ENCODE data around the gene GCGR. TPM values are rescaled to one million over a fixed set of nuclear protein-coding genes. Genes with fewer than 3 reads are reported as not detected.

Gene GCGR
- total RNA-seq: not detected

DNA sequence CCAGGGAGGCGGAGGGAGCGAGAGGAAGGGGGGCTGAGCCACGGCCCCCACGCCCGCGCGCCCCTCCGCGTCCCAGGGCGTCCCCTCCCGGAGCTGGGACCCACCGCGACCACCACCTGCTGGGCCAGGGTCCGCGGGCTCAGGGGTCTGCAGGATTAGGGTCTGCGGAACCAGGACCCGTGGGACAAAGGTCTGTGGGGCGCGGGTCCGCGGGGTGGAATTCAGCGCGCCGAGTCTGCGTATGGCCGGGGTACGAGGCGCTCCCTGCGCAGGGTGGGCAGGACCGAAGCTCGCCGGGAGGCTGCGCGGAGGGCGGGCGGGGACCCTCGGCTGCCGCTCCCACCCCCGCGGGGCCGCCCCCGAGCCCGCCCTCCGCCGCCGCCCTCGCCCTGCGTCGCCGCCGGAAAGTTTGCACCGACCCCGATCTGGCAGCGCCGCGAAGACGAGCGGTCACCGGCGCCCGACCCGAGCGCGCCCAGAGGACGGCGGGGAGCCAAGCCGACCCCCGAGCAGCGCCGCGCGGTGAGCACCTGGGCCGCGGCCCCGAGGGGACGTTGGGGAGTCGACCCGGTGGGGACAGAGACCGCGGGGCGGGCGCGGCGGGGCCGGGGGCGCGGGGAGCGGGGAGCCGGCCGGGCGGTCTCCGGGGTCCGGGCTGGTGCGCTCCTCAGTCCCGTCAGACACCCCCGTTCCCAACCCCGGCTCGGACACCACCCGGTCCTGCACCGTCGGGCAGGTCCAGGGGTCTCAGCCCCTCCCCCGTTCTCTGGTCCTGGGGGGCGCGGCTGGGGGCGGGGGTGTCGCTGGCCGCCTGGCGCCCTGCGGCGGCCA lies at the start of gene GCGR:
Gene GCGR (plus strand): TSS at position 423 of the 831 bp plus-strand sequence. CDS start 4,869 bp downstream, outside the sequence.
- H3K36me3 Mint-ChIP-seq (ENCODE audit: low read depth): no peaks in the 10 kb centered on the region
- H3K4me1 Mint-ChIP-seq: no peaks in the 10 kb centered on the region
- H3K9me3 Mint-ChIP-seq: no peaks in the 10 kb centered on the region
- ChIA-PET CTCF (no interaction called here), POLR2A (no interaction called here)
- peaks cover 34% of the 10 kb centered on the region for H3K27me3 Mint-ChIP-seq
- no peak within 1 kb of the TSS for H3K27ac Mint-ChIP-seq
- DNase-seq: no peak
- H3K4me3 Mint-ChIP-seq: no peak within 1 kb of the TSS

DNA sequence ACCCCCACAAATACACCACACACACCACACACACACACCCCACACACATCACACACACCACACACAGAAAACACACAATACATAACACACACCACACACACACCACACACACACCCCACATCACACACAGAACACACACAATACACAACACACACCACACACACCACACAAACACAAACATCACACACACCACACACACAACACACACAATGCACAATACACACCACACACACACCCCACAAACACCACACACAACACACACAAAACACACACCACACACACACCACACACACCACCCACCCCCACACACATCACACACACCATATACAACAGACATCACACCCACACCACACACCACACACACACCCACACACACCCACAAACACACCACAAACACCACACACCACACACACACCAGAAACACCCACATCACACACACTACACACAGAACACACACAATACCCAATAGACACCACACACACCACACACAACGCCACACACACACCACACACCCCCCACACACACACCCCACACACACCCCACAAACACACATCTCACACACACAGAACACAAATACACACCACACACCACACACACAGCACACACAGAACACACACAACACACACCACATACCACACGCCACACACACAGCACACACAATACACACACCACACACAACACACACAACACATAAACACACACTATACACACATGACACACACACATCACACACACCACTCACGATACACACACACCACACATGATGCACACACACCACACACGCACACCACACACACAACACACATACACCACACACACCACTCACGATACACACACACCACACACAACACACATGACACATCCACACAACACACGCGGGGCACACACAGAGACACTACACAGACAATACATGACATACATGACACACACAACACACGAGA lies 11.0 kb upstream of the GCGR start:
- Mint-ChIP-seq H3K4me1 (no peaks in the 10 kb centered on the region), H3K27ac (no peak overlapping the region), H3K36me3 (ENCODE audit: low read depth) (no peaks in the 10 kb centered on the region), H3K4me3 (no peak overlapping the region), H3K9me3 (no peaks in the 10 kb centered on the region), H3K27me3 (no peaks in the 10 kb centered on the region)
- ChIA-PET POLR2A (no interaction called here), CTCF (no interaction called here)
- no peak for DNase-seq

DNA sequence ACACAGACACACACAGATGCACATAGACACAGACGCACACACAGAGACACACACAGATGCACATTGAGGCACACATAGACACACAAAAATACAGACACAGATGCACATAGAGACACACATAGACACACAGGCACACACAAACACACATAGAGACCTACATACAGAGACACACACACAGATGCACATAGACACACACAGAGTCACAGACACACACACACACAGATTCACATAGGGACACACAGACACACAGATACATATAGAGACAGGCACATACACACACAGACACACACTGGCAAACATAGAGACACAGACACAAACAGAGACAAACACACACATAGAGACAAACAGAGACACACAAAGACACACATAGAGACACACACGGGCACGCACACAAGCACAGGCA lies 9.9 kb upstream of the GCGR start:
- no peak for DNase-seq
- ChIA-PET POLR2A (no interaction called here), CTCF (no interaction called here)
- Mint-ChIP-seq H3K4me3 (no peak overlapping the region), H3K36me3 (ENCODE audit: low read depth) (no peaks in the 10 kb centered on the region), H3K4me1 (no peaks in the 10 kb centered on the region), H3K27ac (no peak overlapping the region), H3K9me3 (no peaks in the 10 kb centered on the region), H3K27me3 (peaks cover under 1% of the 10 kb centered on the region)

DNA sequence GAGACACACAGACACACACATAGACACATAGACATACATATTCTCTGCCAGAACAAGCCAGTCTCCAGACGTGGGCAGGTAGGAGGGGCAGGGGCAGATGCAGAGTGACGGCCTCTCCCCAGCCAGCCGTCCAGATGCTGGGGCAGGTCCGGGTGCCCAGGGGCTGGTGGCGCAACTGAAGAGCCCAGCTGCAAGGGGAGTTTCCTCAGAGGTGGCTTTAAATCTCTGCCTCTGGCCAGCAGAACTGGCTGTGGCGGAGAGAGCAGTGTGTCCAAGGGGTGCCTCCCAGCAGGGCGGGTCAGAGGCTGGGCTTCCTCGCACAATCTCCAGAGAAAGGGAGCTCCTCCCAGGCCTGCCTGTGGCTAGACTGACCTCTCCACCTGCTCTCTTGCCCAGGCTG lies 9.4 kb upstream of the GCGR start:
- DNase-seq: no peak
- no peak overlapping the region for H3K4me3 Mint-ChIP-seq
- peaks cover 1% of the 10 kb centered on the region for H3K27me3 Mint-ChIP-seq
- H3K36me3 Mint-ChIP-seq (ENCODE audit: low read depth): no peaks in the 10 kb centered on the region
- ChIA-PET POLR2A (no interaction called here), CTCF (interaction anchor here (0.8 kb wide), 1 partner anchor 59 kb away, joined by 3 read pairs; no protein-coding TSS in a partner anchor)
- H3K27ac Mint-ChIP-seq: no peak overlapping the region
- H3K4me1 Mint-ChIP-seq: no peaks in the 10 kb centered on the region
- H3K9me3 Mint-ChIP-seq: no peaks in the 10 kb centered on the region

DNA sequence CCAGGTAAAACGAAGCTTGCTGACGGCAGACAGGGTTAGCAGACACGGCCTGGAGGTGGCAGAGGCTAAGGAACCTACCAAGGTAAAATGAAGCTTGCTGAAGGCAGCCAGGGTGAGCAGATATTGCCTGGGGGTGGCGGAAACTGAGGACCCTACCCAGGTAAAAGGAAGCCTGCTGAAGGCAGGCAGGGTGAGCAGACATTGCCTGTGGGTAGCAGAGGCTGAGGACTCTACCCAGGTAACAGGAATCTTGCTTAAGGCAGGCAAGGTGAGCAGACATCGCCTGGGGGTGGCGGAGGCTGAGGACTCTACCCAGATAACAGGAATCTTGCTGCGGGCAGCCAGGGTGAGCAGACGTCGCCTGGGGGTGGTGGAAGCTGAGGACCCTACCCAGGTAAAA lies 2.6 kb upstream of the GCGR start:
- H3K9me3 Mint-ChIP-seq: no peaks in the 10 kb centered on the region
- no peak for DNase-seq
- H3K4me1 Mint-ChIP-seq: no peaks in the 10 kb centered on the region
- CTCF ChIA-PET: no interaction called here
- H3K27me3 Mint-ChIP-seq: peaks cover 31% of the 10 kb centered on the region
- POLR2A ChIA-PET: no interaction called here
- no peaks in the 10 kb centered on the region for H3K36me3 Mint-ChIP-seq (ENCODE audit: low read depth)
- H3K4me3 Mint-ChIP-seq: no peak overlapping the region
- no peak overlapping the region for H3K27ac Mint-ChIP-seq

DNA sequence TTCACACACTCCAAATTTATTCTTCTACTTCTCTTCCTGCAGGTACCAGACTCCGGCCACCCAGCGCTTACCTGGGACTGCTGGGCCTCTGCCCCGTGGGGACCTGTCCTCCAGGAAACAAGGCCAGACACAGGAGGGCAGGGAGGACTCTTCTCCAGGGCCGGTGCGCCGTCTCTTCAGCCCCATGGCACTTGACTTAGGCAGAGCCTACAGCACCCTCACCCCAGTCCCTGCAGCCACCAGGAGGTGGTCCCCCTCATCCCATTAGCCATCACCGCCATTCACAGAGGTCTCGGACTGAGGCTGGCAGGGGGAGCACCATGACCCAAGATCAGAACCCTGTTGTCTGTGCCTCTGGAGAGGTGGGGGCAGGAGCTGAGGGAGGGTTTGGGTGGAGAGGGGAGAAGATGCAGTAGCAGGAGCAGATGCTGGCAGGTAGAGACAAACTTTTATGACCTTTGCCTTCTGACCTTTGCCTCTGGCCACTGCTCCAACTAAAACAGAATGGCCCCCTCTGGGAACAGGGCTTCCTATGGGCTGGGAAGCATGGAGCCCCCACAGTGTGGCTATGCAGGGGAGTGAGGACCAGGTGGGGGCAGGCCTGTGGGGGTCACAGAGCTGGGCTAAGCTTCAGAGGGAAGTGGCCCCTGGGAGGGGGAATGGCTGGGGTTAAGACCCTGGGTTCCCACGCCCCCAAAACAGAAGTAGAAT lies 1.7 kb upstream of the GCGR start:
- no peaks in the 10 kb centered on the region for H3K4me1 Mint-ChIP-seq
- H3K36me3 Mint-ChIP-seq (ENCODE audit: low read depth): no peaks in the 10 kb centered on the region
- CTCF ChIA-PET: no interaction called here
- DNase-seq: no peak
- POLR2A ChIA-PET: no interaction called here
- peaks cover 32% of the 10 kb centered on the region for H3K27me3 Mint-ChIP-seq
- no peaks in the 10 kb centered on the region for H3K9me3 Mint-ChIP-seq
- H3K27ac Mint-ChIP-seq: no peak overlapping the region
- H3K4me3 Mint-ChIP-seq: no peak overlapping the region

DNA sequence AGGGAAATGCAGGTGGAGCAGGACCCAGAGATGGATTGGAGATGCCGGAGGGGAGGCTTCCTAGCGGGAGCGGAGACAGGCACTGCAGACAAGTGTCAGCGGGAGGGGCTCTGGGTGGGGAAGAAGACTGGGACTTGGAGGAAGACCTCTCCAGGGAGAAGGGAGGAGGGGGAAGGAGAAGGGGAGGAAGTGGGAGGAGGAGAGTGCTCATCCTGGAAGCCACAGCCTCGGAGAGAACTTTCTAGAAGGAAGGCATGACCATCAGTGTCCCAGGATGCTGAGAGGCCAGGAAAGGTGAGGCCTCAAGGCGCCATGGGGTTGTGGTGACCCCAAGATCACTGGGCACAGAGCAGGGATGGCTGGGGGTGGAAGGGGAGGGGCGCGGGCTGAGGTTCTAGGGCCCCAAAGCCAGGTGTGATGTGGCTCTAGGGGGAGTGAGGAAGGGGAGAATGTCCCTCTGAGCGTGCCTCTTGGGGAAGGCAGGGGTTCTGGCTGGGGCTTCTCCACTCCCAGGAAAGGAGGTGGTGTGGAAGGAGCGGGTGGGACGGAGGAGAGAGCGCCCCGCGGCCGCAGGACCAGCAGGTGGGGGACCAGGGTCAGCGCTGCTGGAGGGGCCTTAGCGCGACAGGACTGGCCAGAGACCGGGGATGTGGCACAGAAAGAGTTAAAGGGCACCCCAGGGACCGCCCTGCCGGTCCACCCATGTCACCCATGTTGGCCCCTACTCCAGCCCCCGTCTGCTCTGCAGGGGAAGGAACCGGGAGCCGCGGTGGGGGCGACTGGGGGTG lies 900 bp upstream of the GCGR start:
- peaks cover 34% of the 10 kb centered on the region for H3K27me3 Mint-ChIP-seq
- no peak overlapping the region for H3K4me3 Mint-ChIP-seq
- H3K9me3 Mint-ChIP-seq: no peaks in the 10 kb centered on the region
- POLR2A ChIA-PET: no interaction called here
- CTCF ChIA-PET: no interaction called here
- no peaks in the 10 kb centered on the region for H3K36me3 Mint-ChIP-seq (ENCODE audit: low read depth)
- no peak for DNase-seq
- H3K27ac Mint-ChIP-seq: no peak overlapping the region
- no peaks in the 10 kb centered on the region for H3K4me1 Mint-ChIP-seq

DNA sequence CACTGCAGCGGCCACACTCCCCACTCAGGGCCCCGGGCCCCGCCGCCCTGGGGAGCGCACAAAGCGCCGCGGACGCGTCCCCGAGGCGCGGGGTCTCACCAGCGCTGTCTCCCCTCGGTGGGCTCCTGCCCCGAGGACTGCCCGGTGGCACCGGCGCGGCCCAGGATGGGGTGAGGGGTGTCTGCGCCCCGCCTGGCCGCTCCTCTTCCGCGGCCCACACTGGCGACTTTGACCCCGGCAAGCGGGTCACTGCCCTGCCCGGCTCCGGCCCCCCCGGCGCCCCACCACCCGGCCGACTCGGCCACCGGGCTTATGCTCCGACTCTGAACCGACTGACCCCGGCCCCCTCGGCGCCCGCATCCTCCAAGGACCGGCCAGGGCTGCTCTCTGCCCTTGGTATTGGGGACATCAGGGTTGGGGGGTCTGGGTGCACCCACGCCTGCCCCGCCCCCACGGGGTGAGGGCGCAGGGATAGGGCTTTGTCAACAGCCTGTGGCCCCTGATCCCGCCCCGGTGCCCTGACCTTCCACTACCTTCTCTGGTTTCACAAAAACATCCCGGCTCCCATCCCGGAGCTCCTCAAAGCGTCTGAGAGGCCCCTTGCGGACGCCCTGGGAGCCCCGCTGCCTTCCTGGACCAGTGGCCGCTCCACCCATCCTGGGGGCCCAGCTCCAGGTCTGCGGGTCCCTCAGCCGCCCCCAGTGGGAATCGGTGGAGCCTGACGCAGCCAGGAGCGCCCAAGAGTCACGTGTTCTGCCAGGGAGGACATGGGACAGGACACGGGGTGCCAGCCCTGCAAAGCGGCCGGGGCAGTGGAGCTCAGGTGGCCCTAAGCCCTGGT lies 829 bp downstream of the GCGR start:
- Mint-ChIP-seq H3K4me1 (no peaks in the 10 kb centered on the region), H3K9me3 (no peaks in the 10 kb centered on the region), H3K36me3 (ENCODE audit: low read depth) (no peaks in the 10 kb centered on the region), H3K4me3 (no peak overlapping the region), H3K27ac (no peak overlapping the region), H3K27me3 (peaks cover 39% of the 10 kb centered on the region)
- POLR2A ChIA-PET: no interaction called here
- CTCF ChIA-PET: no interaction called here
- DNase-seq: no peak

DNA sequence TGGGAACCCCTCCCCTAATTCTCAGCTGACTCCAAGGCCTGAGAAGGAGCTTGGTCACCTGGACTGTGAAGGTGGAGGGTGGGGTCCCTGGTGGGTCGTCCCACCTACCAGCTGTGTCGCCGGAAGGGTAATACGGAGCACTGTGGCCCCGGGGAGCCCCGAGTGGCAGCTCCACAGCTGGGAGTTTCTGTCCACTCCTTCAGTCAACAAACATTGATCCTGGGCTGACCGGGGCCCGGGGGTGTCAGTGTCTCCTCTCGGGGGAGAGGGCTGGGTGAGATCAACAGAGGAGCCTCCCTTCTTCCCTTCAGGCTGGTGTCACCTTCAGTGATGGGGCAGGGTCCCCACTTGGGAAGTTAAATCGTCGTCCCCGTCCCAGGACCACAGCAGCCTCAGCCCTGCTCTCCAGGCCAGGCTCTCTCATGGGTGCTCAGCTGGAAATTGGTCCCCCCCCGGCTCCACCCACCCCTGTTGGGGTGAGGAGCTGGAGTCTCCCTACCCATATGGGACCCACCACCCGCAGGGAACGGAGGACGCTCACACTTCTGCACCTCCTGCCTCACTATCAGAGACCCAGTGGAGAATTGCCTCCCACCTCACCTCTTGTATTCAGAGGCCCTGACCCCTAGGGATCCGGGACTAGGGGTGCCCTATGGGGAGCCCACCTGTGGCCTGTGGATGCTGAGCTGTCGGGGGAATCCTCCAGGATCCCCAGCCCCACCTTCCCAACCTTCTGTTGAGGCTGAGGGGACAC lies 1.9 kb downstream of the GCGR start:
- Mint-ChIP-seq H3K27ac (no peak overlapping the region), H3K36me3 (ENCODE audit: low read depth) (no peaks in the 10 kb centered on the region), H3K27me3 (peaks cover 34% of the 10 kb centered on the region), H3K9me3 (no peaks in the 10 kb centered on the region), H3K4me3 (no peak overlapping the region), H3K4me1 (no peaks in the 10 kb centered on the region)
- no peak for DNase-seq
- CTCF ChIA-PET: no interaction called here
- POLR2A ChIA-PET: no interaction called here

DNA sequence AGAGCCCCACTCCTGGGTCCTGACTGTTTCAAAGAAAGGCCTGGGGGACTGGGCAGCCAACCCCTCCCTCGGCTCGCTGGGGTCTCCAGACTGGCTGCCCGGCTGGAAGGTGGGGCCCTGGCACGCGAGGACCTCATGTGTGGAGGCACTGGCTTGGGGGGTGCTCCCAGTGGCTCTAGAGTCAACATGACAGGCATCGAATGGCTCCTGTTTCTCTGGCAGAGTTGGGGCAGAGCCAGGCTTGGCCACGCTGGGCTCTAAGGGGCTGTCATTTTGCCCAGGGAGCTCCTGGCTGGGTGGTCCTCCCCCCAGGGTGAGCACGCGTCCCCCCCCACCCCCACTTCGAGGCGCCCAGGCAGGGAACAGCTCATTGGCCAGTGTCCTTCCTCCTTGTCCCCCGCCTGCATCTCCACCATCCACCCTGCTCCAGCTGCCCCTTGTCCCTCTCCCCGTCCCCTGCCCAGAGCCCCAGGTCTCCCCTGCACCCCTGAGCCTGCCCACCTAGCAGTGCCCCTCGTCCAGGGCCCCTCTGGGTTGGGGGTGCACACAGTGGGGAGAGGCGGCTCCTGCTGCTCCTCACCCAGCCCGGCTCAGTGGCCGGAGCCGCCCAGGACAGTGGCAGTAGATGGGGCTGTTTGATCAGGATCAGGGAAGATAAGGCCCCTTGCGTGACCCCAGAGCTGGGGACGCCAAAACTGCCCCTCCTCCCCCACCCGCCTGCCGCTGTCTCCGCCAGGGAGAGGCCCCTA lies 2.7 kb downstream of the GCGR start:
- ChIA-PET CTCF (no interaction called here), POLR2A (no interaction called here)
- no peak for DNase-seq
- Mint-ChIP-seq H3K4me3 (no peak overlapping the region), H3K9me3 (no peaks in the 10 kb centered on the region), H3K36me3 (ENCODE audit: low read depth) (no peaks in the 10 kb centered on the region), H3K27ac (no peak overlapping the region), H3K4me1 (no peaks in the 10 kb centered on the region), H3K27me3 (peaks cover 30% of the 10 kb centered on the region)

DNA sequence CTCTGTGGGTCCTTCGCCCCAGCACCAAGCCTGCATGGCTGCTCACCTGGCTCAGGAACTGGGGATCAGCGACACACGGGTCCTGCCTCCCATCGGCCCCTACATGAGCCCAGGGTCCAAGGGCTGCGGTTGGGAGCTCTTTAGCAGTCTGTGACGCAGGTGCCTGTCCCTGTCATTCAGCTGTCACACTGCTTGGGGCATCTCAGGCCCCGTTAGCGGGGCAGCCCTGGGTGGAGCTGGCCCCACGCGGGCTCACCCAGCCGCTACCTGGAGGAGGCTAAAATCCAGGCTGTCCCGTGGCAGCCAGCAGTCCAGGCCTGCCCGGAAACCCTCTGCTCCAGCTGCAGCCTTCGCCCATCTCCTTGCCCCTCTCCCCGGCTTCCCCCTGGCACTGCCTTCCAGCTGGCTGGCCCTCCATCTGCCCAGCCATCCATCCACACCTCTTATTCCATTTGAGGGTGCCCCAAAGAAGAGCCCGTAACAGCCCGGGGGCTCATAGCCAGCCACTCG lies 3.3 kb downstream of the GCGR start:
- CTCF ChIA-PET: no interaction called here
- DNase-seq: no peak
- Mint-ChIP-seq H3K27ac (no peak overlapping the region), H3K36me3 (ENCODE audit: low read depth) (no peaks in the 10 kb centered on the region), H3K4me1 (no peaks in the 10 kb centered on the region), H3K27me3 (peaks cover 24% of the 10 kb centered on the region), H3K4me3 (no peak overlapping the region), H3K9me3 (no peaks in the 10 kb centered on the region)
- POLR2A ChIA-PET: no interaction called here

Data from activated CD4-positive, alpha-beta memory T cell treated with anti-CD3 and anti-CD28 coated beads, Interleukin-2, amount 10 ng/mL, durations not matched to agents 7 days and 5 days (primary cell).